ENCODE data around the gene ABCG4.

GRCh38 chr11:119152604-119153003 lies 3.8 kb downstream of the ABCG4 start:
- TF ChIP-seq CTCF (IDR thresholded peaks at IDR 0.05), result no peak
- no peak for TF ChIP-seq POLR2A (IDR thresholded peaks at IDR 0.05)
